Spleen (tissue), 11 donors: ENCODE data around the gene ARAP3. TPM values are rescaled to one million over a fixed set of nuclear protein-coding genes. Genes with fewer than 3 reads are reported as not detected.

ENCODE experiments used
- DNase-seq: peaks from one replicate; pipeline ENCODE4 v3.0.0-alpha.2; 2020
- H3K27ac ChIP-seq, 8 donors: fragments of 200-600 bp; sonication (generic) in 7 of 8; 1 replicate in 4 of 8; 2 replicates in 4 of 8; pipeline versions ENCODE4 v1.5.0 to v1.8.0; 2016 to 2021; ENCODE audit warnings: inconsistent platforms in 4 of 8, mild to moderate bottlenecking in 4 of 8, moderate library complexity in 1 of 8
- H3K27me3 ChIP-seq, 7 donors: fragments of 200-600 bp; sonication (generic) in 6 of 7; replicated peaks in 1 of 7; 1 replicate in 4 of 7; 2 replicates in 3 of 7; pipeline versions ENCODE4 v1.5.0 to v1.8.0; 2016 to 2021; ENCODE audit warnings: inconsistent platforms in 3 of 7, mild to moderate bottlenecking in 1 of 7
- H3K36me3 ChIP-seq, 6 donors: fragments of 200-600 bp; sonication (generic) in 5 of 6; 1 replicate in 4 of 6; 2 replicates in 2 of 6; pipeline versions ENCODE4 v1.5.0 to v1.8.0; 2016 to 2021; ENCODE audit warnings: inconsistent platforms in 2 of 6
- H3K4me1 ChIP-seq, 6 donors: fragments of 200-600 bp; sonication (generic) in 5 of 6; 1 replicate in 3 of 6; 2 replicates in 3 of 6; pipeline versions ENCODE4 v1.5.0 to v1.8.0; 2016 to 2021; ENCODE audit warnings: inconsistent platforms in 3 of 6
- H3K4me3 ChIP-seq, 8 donors: fragments of 200-600 bp; sonication (generic) in 7 of 8; 1 replicate in 4 of 8; 2 replicates in 4 of 8; pipeline versions ENCODE4 v1.5.0 to v1.8.0; 2016 to 2021; ENCODE audit warnings: inconsistent platforms in 4 of 8, mild to moderate bottlenecking in 4 of 8, moderate library complexity in 2 of 8
- H3K9me3 ChIP-seq, 8 donors: fragments of 200-600 bp; sonication (generic) in 7 of 8; 1 replicate in 4 of 8; 2 replicates in 4 of 8; pipeline versions ENCODE4 v1.5.0 to v1.8.0; 2016 to 2021; ENCODE audit warnings: inconsistent platforms in 4 of 8
- CTCF ChIP-seq, 11 experiments: fragments of 200-600 bp in 7 of 11; fragments of 450-650 bp in 4 of 11; sonication (generic) in 4 of 11; IDR thresholded peaks in 8 of 11; conservative IDR thresholded peaks in 3 of 11; 1 replicate in 7 of 11; 2 replicates in 4 of 11; pipeline versions ENCODE4 v1.4.0 to v1.8.0; 2016 to 2021; ENCODE audit warnings: antibody characterized with exemption in 11 of 11, inconsistent platforms in 4 of 11, mild to moderate bottlenecking in 1 of 11
- POLR2A ChIP-seq, 3 donors: fragments of 450-650 bp; IDR thresholded peaks; one replicate each; pipeline ENCODE4 v1.5.1; 2017; ENCODE audit warnings: antibody characterized with exemption in 3 of 3, mild to moderate bottlenecking in 1 of 3
- POLR2AphosphoS5 ChIP-seq, 3 donors: sonication (generic); formaldehyde crosslinking; IDR thresholded peaks; one replicate each; pipeline ENCODE4 v1.5.1; 2017; ENCODE audit warnings: antibody characterized with exemption in 3 of 3
- WGBS, 5 donors: extraction: QIAGEN DNeasy Blood & Tissue Kit in 3 of 5; methylation state at CpG; one replicate each; pipeline versions ENCODE4 v1.1.5 to v1.1.7; 2013 to 2018; 5-methylcytosine and 5-hydroxymethylcytosine counted together
- intact Hi-C: fragments of 100-400 bp; cut with DNase I; formaldehyde crosslinking; loops from one replicate; pipeline ENCODE4 v1.15.0; 2023; ENCODE audit warnings: low total_unique reads
- polyA plus RNA-seq, 3 donors: library from polyadenylated mRNA; stranded (reverse); fragments of 200-250 nt; gene quantifications; one replicate each; pipeline ENCODE4 v1.2.1, GENCODE V29; 2013
- total RNA-seq, 7 donors: library from RNA; depleted of rRNA in 3 of 7; stranded (reverse); fragments of >200 nt in 3 of 7; fragmentation: NEBNext Ultra II Directional in 4 of 7; extraction: Animal tissue kit (Norgen Biotek cat#: 25700) in 4 of 7; gene quantifications; one replicate each; pipeline versions ENCODE4 v1.1.0 to v1.2.1, GENCODE V29; 2016 to 2021
- donor health status: healthy with polysubstance abuse.
- donor health status: DM: no; HTN: no; CAD: no; lungs with moderate emphysema.
- donor health status: DM: no; HTN: no; CAD: no.
- donor health status: Bipolar disorder and iron deficiency.
- donor health status: healthy.
- donor health status: DM: no; HTN: no; CAD: no.
- donor health status: DM: yes; HTN: yes; CAD: no.

ARAP3 gene
- total and polyA plus RNA-seq, 10 donors, result 4.0 to 31.2 (median 16.0) TPM

GRCh38 chr5:141664733-141665461, 17.1 kb downstream of the ARAP3 start:
- Histone ChIP-seq H3K27ac (peak overlapping the region in 1 of 8 donors; percentile 48), H3K9me3 (no peaks in the 10 kb centered on the region), H3K36me3 (peaks cover 0 to 68% (median 2%) of the 10 kb centered on the region in 6 donors), H3K4me1 (peaks cover 5 to 9% (median 7%) of the 10 kb centered on the region in 6 donors), H3K4me3 (no peak overlapping the region), H3K27me3 (no peaks in the 10 kb centered on the region)
- TF ChIP-seq POLR2AphosphoS5 (IDR thresholded peaks at IDR 0.05) (peak; percentile 37 to 68 (median 52)), POLR2A (IDR thresholded peaks at IDR 0.05) (no peak), CTCF (IDR thresholded peaks at IDR 0.05 in 8 of 11, conservative IDR thresholded peaks at IDR 0.05 in 3 of 11) (peak; percentile 86 to 95 (median 93))
- WGBS, 5 donors, result 26 to 47% (median 36%) methylated on average over 8 to 13 of the region's 13 CpGs
- DNase-seq, result peak; percentile 93
- intact Hi-C loops, result no loop called here

- H3K4me1 ChIP-seq, result peaks cover 5 to 9% (median 7%) of the 10 kb centered on the region in 6 donors
- peaks cover 0 to 68% (median 2%) of the 10 kb centered on the region in 6 donors for H3K36me3 ChIP-seq
- no peak overlapping the region for H3K4me3 ChIP-seq
- intact Hi-C loops, result no loop called here
- no peaks in the 10 kb centered on the region for H3K27me3 ChIP-seq
- WGBS, 5 donors, result 74 to 88% (median 87%) methylated on average over 8 of the region's 8 CpGs
- no peak overlapping the region for H3K27ac ChIP-seq
- TF ChIP-seq CTCF (IDR thresholded peaks at IDR 0.05 in 8 of 11, conservative IDR thresholded peaks at IDR 0.05 in 3 of 11), result no peak
- no peak for TF ChIP-seq POLR2AphosphoS5 (IDR thresholded peaks at IDR 0.05)
- no peak for TF ChIP-seq POLR2A (IDR thresholded peaks at IDR 0.05)
- DNase-seq, result peak; percentile 14
- H3K9me3 ChIP-seq, result no peaks in the 10 kb centered on the region
Observed at GRCh38 chr5:141663506-141663905, 18.5 kb downstream of the ARAP3 start.

DNA sequence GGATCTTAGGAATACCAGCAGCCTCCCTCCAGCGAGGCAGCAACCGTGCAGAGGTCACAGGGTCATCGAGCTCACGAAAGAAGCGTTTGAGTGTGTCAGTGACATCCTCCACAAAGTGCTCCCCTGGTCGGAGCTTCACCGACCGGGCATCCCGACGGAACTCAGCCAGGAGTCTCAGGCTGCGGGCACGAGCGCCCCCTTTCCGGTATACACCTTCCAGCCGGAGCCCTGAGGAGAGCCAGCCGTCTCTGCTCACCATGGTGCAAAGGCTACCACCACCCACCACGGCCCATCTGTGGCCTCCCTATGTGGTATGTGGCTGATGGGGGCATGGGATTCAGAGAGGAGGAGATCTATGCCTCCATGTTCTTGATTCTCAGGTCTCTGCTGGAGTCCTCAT, 20.0 kb downstream of the ARAP3 start:
- no peak for DNase-seq
- H3K27ac ChIP-seq, result no peak overlapping the region
- H3K27me3 ChIP-seq, result no peaks in the 10 kb centered on the region
- 88 to 96% (median 88%) methylated on average over 14 to 17 of the region's 17 CpGs for WGBS, 5 donors
- H3K36me3 ChIP-seq, result peaks cover 0 to 78% (median 2%) of the 10 kb centered on the region in 6 donors
- TF ChIP-seq POLR2AphosphoS5 (IDR thresholded peaks at IDR 0.05) (no peak), POLR2A (IDR thresholded peaks at IDR 0.05) (no peak), CTCF (IDR thresholded peaks at IDR 0.05 in 8 of 11, conservative IDR thresholded peaks at IDR 0.05 in 3 of 11) (no peak)
- intact Hi-C loops, result no loop called here
- H3K9me3 ChIP-seq, result no peaks in the 10 kb centered on the region
- no peak overlapping the region for H3K4me3 ChIP-seq
- H3K4me1 ChIP-seq, result peaks cover 5 to 9% (median 7%) of the 10 kb centered on the region in 6 donors

DNA sequence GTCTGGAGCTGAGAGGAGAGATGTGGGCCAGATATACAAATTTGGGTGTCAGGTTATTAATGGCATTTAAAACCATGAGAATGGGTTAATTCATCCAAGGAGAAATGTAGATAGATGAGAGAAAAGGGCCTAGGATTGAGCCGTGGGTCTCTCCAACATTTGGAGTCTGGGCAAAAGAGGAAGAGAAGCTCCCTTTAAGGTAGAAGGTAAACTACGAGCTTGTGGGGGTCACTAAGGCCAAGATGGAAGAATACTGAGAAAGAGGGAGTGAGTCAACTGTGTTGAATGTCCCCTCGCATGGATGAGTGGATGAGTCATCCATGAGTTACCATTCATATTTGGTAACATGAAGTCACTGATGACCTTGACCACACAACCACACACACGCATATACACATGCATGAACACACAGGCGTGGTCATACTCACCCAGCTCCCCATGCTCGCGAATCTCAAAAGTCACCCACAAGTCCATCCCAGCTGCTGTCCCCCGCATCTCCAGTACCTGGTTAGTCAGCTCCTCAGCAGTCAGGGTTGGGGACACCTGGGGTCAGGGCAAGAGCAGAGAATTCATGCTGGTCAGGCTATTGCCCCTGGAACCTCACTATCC, 24.0 kb downstream of the ARAP3 start:
- no peak for DNase-seq
- Histone ChIP-seq H3K9me3 (no peaks in the 10 kb centered on the region), H3K4me3 (no peak overlapping the region), H3K4me1 (no peaks in the 10 kb centered on the region), H3K27ac (no peak overlapping the region), H3K27me3 (no peaks in the 10 kb centered on the region), H3K36me3 (peaks cover 0 to 87% (median 8%) of the 10 kb centered on the region in 6 donors)
- TF ChIP-seq POLR2AphosphoS5 (IDR thresholded peaks at IDR 0.05) (no peak), CTCF (IDR thresholded peaks at IDR 0.05 in 8 of 11, conservative IDR thresholded peaks at IDR 0.05 in 3 of 11) (no peak), POLR2A (IDR thresholded peaks at IDR 0.05) (no peak)
- 71 to 84% (median 75%) methylated on average over 8 of the region's 8 CpGs for WGBS, 5 donors
- intact Hi-C loops, result no loop called here
